ENCODE measurements around the gene ZNF526. TPM values are rescaled to one million over a fixed set of nuclear protein-coding genes. Genes with fewer than 3 reads are reported as not detected.

ZNF526 gene
- total and polyA plus RNA-seq, 8 donors: 2.4 to 7.5 (median 5.6) TPM

DNA sequence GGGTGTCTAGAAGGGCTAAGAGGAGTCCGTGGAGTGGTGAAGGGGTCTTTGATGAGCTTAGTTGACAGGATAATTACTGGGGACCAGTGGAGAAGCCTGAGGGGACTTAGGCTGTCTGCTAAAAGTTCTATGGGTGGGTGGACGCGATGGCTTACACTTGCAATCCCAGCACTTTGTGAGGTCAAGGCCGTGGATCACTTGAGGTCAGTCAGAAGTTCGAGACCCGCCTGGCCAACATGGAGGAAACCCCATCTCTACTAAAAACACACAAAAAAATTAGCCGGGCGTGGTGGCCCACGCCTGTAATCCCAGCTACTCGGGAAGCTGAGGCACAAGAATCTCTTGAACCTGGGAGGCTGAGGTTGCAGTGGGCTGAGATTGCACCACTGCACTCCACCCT is 25.1 kb downstream of the ZNF526 start:
- Histone ChIP-seq H3K36me3 (peaks cover 0 to 15% (median 9%) of the 10 kb centered on the region in 3 donors), H3K9me3 (no peaks in the 10 kb centered on the region), H3K4me3 (no peak overlapping the region), H3K4me1 (peaks cover 0 to 16% (median 7%) of the 10 kb centered on the region in 3 donors), H3K27me3 (no peaks in the 10 kb centered on the region), H3K27ac (peak overlapping the region in 1 of 4 donors; percentile 92)
- ATAC-seq (no peak), DNase-seq (peak in 1 of 6 donors; percentile 51), FAIRE-seq (no peak)
- WGBS, 2 donors: 62 to 65% methylated on average over 10 of the region's 10 CpGs
- intact Hi-C loops (cut with DNase I): loop anchor here in 1 of 3 donors (10.0 kb wide), 2 partner anchors 50 to 190 kb away; no protein-coding TSS in a partner anchor
- TF ChIP-seq, protein P1, sequence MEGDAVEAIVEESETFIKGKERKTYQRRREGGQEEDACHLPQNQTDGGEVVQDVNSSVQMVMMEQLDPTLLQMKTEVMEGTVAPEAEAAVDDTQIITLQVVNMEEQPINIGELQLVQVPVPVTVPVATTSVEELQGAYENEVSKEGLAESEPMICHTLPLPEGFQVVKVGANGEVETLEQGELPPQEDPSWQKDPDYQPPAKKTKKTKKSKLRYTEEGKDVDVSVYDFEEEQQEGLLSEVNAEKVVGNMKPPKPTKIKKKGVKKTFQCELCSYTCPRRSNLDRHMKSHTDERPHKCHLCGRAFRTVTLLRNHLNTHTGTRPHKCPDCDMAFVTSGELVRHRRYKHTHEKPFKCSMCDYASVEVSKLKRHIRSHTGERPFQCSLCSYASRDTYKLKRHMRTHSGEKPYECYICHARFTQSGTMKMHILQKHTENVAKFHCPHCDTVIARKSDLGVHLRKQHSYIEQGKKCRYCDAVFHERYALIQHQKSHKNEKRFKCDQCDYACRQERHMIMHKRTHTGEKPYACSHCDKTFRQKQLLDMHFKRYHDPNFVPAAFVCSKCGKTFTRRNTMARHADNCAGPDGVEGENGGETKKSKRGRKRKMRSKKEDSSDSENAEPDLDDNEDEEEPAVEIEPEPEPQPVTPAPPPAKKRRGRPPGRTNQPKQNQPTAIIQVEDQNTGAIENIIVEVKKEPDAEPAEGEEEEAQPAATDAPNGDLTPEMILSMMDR (IDR thresholded peaks at IDR 0.05): no peak

DNA sequence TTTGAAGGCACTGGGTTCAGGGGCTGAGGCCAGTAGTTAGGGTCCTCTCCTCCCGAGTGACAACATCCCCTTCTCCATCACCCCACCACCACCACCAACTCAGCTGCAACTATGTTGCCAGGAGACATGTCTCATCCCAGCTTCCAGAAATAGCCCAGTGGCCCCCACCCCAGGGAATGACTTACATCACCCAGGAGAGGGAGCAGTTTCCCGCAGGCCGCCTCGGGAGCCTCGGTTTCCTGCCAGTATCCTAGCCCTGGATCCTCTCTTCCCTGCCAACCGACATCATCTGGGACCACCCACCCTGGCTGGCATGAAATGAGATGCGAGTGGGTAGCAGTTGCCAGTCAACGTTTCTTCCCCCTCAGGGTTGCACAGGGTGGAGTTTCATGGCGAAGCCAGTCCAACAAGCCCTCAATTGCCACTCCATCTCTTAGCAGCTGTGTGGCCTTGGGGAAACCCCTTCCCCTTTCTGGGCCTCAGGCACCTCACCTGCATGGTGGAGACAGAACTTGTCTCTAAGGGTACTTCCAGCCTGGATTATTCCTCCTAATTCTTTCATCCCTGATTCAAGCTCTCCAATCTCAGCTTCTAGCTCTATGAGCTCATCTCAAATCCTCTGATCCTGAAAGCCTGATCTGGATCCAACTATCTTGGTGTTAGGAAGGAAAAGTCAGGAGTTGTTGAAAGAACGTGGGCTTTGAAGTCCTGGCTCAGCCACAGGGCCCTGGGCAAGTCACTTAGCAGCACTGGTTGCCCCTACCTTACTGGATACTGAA is 26.2 kb downstream of the ZNF526 start:
- peaks cover 0 to 8% (median 2%) of the 10 kb centered on the region in 3 donors for H3K4me1 ChIP-seq
- no peaks in the 10 kb centered on the region for H3K9me3 ChIP-seq
- intact Hi-C loops (cut with DNase I): loop anchor here in 1 of 3 donors (10.0 kb wide), 2 partner anchors 48 to 188 kb away; no protein-coding TSS in a partner anchor
- DNase-seq: peak; percentile 66 to 87 (median 76)
- no peak for FAIRE-seq
- no peaks in the 10 kb centered on the region for H3K27me3 ChIP-seq
- peaks cover 0 to 15% (median 9%) of the 10 kb centered on the region in 3 donors for H3K36me3 ChIP-seq
- WGBS, 2 donors: 26 to 32% methylated on average over 10 of the region's 10 CpGs
- TF ChIP-seq, protein P1 (IDR thresholded peaks at IDR 0.05): peak; percentile 18 to 33 (median 23)
- H3K4me3 ChIP-seq: no peak overlapping the region
- no peak for ATAC-seq
- peak overlapping the region in 1 of 4 donors; percentile 17 for H3K27ac ChIP-seq

DNA sequence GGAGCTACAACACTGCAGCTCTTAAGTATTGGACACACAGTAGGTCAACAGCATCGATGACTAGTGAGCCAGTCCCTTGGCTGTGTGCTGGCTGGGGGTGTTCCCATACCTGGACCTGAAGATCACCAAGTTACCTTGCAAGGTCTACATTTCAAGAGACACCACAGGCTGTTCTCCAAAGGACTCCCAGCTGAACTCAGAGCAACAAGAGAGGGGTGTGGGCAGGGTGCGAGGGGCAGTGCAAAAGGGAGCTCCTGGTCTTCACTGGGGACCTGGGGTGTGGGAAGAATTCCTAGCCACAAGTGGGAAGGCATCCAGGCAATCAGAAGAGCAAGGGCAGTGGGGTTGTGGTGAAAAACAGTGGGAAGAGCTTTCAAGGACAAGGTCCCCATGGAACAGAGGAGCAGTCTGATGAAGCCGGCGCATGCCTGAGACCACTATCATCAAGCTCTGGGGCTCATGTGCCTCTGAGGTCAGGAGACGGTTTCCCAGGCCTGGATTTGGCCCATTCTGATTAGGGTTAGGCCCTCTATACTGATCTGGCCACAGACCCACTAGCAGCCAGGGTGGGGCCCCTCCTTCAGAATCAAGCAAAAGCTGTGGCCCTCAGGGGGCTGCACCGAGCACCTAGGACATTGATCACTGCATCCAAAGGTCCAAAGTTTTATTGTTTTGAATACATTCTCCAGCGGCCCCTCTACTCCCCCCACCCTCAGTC is 27.0 kb downstream of the ZNF526 start:
- H3K4me3 ChIP-seq: no peak overlapping the region
- peaks cover 0 to 11% (median 0%) of the 10 kb centered on the region in 3 donors for H3K4me1 ChIP-seq
- H3K36me3 ChIP-seq: peaks cover 0 to 15% (median 9%) of the 10 kb centered on the region in 3 donors
- no peaks in the 10 kb centered on the region for H3K27me3 ChIP-seq
- no peak overlapping the region for H3K27ac ChIP-seq
- intact Hi-C loops (cut with DNase I): loop anchor here in 1 of 3 donors (10.0 kb wide), 2 partner anchors 48 to 188 kb away; no protein-coding TSS in a partner anchor
- H3K9me3 ChIP-seq: no peaks in the 10 kb centered on the region
- TF ChIP-seq, protein P1 (IDR thresholded peaks at IDR 0.05): no peak
- ATAC-seq (no peak), FAIRE-seq (no peak), DNase-seq (no peak)
- 67 to 71% methylated on average over 7 of the region's 7 CpGs for WGBS, 2 donors

DNA sequence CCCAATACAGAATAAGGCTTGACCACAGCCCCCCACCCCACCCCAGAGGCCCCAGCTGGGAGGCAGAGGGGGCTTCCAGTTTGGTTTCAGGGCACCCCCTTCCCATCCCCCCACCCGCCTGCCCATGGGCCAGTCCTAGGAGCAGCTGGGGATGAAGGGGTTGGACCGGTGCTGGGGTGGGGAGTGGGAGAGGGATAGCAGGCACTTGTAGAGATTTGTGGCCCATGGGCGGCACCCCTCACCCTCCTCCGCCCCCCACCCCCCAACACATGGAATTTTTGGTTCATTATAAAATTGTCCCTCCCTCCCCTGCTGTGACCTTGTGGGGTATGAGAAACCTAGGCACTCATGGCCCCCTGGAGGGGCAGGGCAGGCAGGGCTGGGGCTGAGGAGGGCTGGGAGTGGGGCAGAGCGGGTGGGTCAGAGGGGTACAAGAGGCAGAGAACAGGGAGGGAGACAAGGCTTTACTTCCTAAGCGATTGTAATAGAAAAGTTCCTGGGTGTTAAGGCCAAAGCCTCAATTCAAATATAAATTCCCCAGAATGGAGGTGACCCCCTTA is 27.6 kb downstream of the ZNF526 start:
- peaks cover 0 to 17% (median 0%) of the 10 kb centered on the region in 3 donors for H3K4me1 ChIP-seq
- FAIRE-seq: no peak
- H3K9me3 ChIP-seq: no peaks in the 10 kb centered on the region
- ATAC-seq: no peak
- H3K27me3 ChIP-seq: no peaks in the 10 kb centered on the region
- DNase-seq: peak in 2 of 6 donors; percentile 30 to 55
- TF ChIP-seq, protein P1 (IDR thresholded peaks at IDR 0.05): no peak
- no peak overlapping the region for H3K4me3 ChIP-seq
- no peak overlapping the region for H3K27ac ChIP-seq
- peaks cover 0 to 15% (median 9%) of the 10 kb centered on the region in 3 donors for H3K36me3 ChIP-seq
- WGBS, 2 donors: 90 to 93% methylated on average over 6 of the region's 6 CpGs
- intact Hi-C loops (cut with DNase I): loop anchor here in 1 of 3 donors (10.0 kb wide), 2 partner anchors 47 to 187 kb away; no protein-coding TSS in a partner anchor
